Neural cell (in vitro differentiated cells): ENCODE results near the gene PRKCQ. TPM values are rescaled to one million over a fixed set of nuclear protein-coding genes. Genes with fewer than 3 reads are reported as not detected.
"Not testable (repeated sequence)": the region's sequence is repeated elsewhere in the genome, so short reads cannot be mapped to it uniquely, and the experiment has no call there.

Experiments used
- H2AFZ ChIP-seq: fragments of 200-600, 300-800 bp; sonication (generic), shearing (Covaris generic); 2 replicates; pipeline ENCODE4 v1.6.0; 2014; ENCODE audit warnings: low read depth, mild to moderate bottlenecking, antibody characterized with exemption, low read length, moderate library complexity
- H3F3A ChIP-seq: fragments of 200-600 bp; shearing (Covaris generic); 2 replicates; pipeline ENCODE4 v1.6.1; 2016; ENCODE audit warnings: mild to moderate bottlenecking, moderate library complexity, mixed read lengths, antibody characterized with exemption, low read length; ENCODE audit not compliant: insufficient read depth, poor library complexity, severe bottlenecking
- H3K27ac ChIP-seq: fragments of 200-600, 300-800 bp; sonication (generic), shearing (Covaris generic); 2 replicates; pipeline ENCODE4 v1.5.1; 2014; ENCODE audit warnings: mild to moderate bottlenecking, low read length, moderate library complexity
- H3K27me3 ChIP-seq: fragments of 300-800, 200-600 bp; sonication (generic), shearing (Covaris generic); 2 replicates; pipeline ENCODE4 v1.6.0; 2014; ENCODE audit warnings: mild to moderate bottlenecking, low read depth, low read length, moderate library complexity; ENCODE audit not compliant: insufficient read depth
- H3K36me3 ChIP-seq: fragments of 300-800, 200-600 bp; sonication (generic), shearing (Covaris generic); 2 replicates; pipeline ENCODE4 v1.5.1; 2014; ENCODE audit warnings: mild to moderate bottlenecking, antibody characterized with exemption, low read length, moderate library complexity; ENCODE audit not compliant: insufficient read depth
- H3K4me2 ChIP-seq: fragments of 300-800, 200-600 bp; sonication (generic), shearing (Covaris generic); 2 replicates; pipeline ENCODE4 v1.6.0; 2014; ENCODE audit warnings: mild to moderate bottlenecking, low read length
- H3K4me3 ChIP-seq: fragments of 300-800, 200-600 bp; sonication (generic), shearing (Covaris generic); 2 replicates; pipeline ENCODE4 v1.5.1; 2014; ENCODE audit warnings: mild to moderate bottlenecking, low read length, moderate library complexity
- H3K79me2 ChIP-seq: fragments of 200-600 bp; shearing (Covaris generic); replicated peaks from 2 replicates; pipeline ENCODE4 v1.6.0; 2014; ENCODE audit warnings: mild to moderate bottlenecking, low read length, moderate library complexity; ENCODE audit not compliant: insufficient read depth
- H3K9ac ChIP-seq: fragments of 300-800, 200-600 bp; sonication (generic), shearing (Covaris generic); 2 replicates; pipeline ENCODE4 v1.6.1; 2016; ENCODE audit warnings: mild to moderate bottlenecking, low read length, mixed read lengths
- H3K9me2 ChIP-seq: fragments of 200-600 bp; shearing (Covaris generic); 2 replicates; pipeline ENCODE4 v1.6.1; 2016; ENCODE audit warnings: mild to moderate bottlenecking, low read length, mixed read lengths; ENCODE audit not compliant: insufficient read depth
- H3K9me3 ChIP-seq: fragments of 200-600, 300-800 bp; sonication (generic), shearing (Covaris generic); 2 replicates; pipeline ENCODE4 v1.6.1; 2016; ENCODE audit warnings: mild to moderate bottlenecking, mixed run types, low read length, moderate library complexity, mixed read lengths
- H4K20me1 ChIP-seq: fragments of 200-600 bp; shearing (Covaris generic); 2 replicates; pipeline ENCODE4 v1.6.1; 2016; ENCODE audit warnings: mild to moderate bottlenecking, mixed run types; ENCODE audit not compliant: insufficient read depth
- EP300 ChIP-seq: fragments of 450-650 bp; conservative IDR thresholded peaks from 2 replicates; pipeline ENCODE4 v1.6.1; 2014; ENCODE audit warnings: antibody characterized with exemption, mild to moderate bottlenecking, moderate library complexity; ENCODE audit not compliant: poor library complexity, severe bottlenecking
- EZH2 ChIP-seq: fragments of 200-600, 300-800 bp; shearing (Covaris generic), sonication (generic); IDR thresholded peaks from 2 replicates; pipeline ENCODE4 v1.6.1; 2014; ENCODE audit warnings: antibody characterized with exemption, low read length, borderline replicate concordance, mild to moderate bottlenecking; ENCODE audit not compliant: insufficient read depth, poor library complexity, severe bottlenecking
- MXI1 ChIP-seq: fragments of 450-650 bp; conservative IDR thresholded peaks from 2 replicates; pipeline ENCODE4 v1.6.1; 2014; ENCODE audit warnings: antibody characterized with exemption, mild to moderate bottlenecking; ENCODE audit not compliant: poor library complexity, severe bottlenecking
- POLR2AphosphoS5 ChIP-seq: IDR thresholded peaks from 2 replicates; pipeline ENCODE4 v1.6.1; 2012
- RAD21 ChIP-seq: fragments of 450-650 bp; conservative IDR thresholded peaks from 2 replicates; pipeline ENCODE4 v1.6.1; 2014; ENCODE audit warnings: antibody characterized with exemption, mild to moderate bottlenecking, moderate library complexity
- SMC3 ChIP-seq: fragments of 450-650 bp; conservative IDR thresholded peaks from 2 replicates; pipeline ENCODE4 v1.6.1; 2014; ENCODE audit warnings: antibody characterized with exemption, mild to moderate bottlenecking, moderate library complexity; ENCODE audit not compliant: poor library complexity
- polyA plus RNA-seq: library from polyadenylated mRNA; depleted of rRNA; stranded (reverse); fragments of >200 nt; gene quantifications from 2 replicates; pipeline ENCODE4 v1.2.3, GENCODE V29; 2014
- TF ChIP-seq, protein P1 (sequence below): fragments of 450-650 bp; IDR thresholded peaks from 2 replicates; pipeline ENCODE4 v1.5.1; 2014; ENCODE audit warnings: antibody characterized with exemption, mild to moderate bottlenecking, moderate library complexity; ENCODE audit not compliant: poor library complexity, severe bottlenecking
- TF ChIP-seq, protein P2 (sequence below): IDR thresholded peaks from 2 replicates; pipeline ENCODE4 v1.6.1; 2012; ENCODE audit warnings: borderline replicate concordance

PRKCQ gene
- polyA plus RNA-seq, 1 donor from 2014 or later, result 0.61 TPM

DNA sequence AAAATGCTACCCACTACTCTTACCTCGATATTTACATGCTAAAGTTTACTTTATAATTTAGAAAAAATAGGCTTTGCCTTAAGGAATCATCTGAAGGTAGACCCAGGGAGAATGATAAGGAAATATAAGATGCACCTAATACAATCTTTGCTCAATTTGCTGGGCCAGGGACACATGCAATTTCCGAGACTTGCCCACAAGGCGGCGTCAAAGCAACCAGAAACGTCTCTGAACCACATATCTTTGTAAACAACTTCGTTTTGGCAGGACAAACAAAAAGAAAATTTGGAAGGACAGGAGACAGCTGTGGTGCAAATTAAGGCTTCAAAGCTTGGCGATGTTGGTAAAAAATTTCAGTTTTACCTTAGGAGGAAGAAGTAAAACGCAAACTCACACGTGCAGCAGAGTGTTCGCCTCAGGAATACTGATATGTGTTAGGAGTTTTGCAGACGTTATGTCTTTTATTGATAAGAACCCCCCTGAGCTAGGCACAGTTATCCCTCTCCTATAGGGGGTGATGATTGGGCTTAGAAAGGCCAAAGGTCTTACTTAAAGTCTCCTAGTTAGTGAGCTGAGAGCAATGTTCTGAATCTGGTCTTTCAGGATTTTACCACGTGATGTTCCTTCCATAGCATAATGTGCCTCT lies 134.3 kb downstream of the PRKCQ start:
- no peaks in the 10 kb centered on the region for H3K9me3 ChIP-seq
- no peaks in the 10 kb centered on the region for H3K27me3 ChIP-seq
- H2AFZ ChIP-seq, result no peak overlapping the region
- no peak overlapping the region for H3K4me2 ChIP-seq
- TF ChIP-seq EZH2 (no peak), POLR2AphosphoS5 (no peak), SMC3 (peak; percentile 66), RAD21 (peak; percentile 49)
- TF ChIP-seq, protein P1, sequence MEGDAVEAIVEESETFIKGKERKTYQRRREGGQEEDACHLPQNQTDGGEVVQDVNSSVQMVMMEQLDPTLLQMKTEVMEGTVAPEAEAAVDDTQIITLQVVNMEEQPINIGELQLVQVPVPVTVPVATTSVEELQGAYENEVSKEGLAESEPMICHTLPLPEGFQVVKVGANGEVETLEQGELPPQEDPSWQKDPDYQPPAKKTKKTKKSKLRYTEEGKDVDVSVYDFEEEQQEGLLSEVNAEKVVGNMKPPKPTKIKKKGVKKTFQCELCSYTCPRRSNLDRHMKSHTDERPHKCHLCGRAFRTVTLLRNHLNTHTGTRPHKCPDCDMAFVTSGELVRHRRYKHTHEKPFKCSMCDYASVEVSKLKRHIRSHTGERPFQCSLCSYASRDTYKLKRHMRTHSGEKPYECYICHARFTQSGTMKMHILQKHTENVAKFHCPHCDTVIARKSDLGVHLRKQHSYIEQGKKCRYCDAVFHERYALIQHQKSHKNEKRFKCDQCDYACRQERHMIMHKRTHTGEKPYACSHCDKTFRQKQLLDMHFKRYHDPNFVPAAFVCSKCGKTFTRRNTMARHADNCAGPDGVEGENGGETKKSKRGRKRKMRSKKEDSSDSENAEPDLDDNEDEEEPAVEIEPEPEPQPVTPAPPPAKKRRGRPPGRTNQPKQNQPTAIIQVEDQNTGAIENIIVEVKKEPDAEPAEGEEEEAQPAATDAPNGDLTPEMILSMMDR, result peak; percentile 62
- H3K9me2 ChIP-seq, result no peaks in the 10 kb centered on the region
- no peaks in the 10 kb centered on the region for H3F3A ChIP-seq
- no peak overlapping the region for H3K9ac ChIP-seq
- no peak overlapping the region for H3K27ac ChIP-seq
- H3K36me3 ChIP-seq, result no peaks in the 10 kb centered on the region
- H3K4me3 ChIP-seq, result no peak overlapping the region
- H3K79me2 ChIP-seq, result no peaks in the 10 kb centered on the region
- no peaks in the 10 kb centered on the region for H4K20me1 ChIP-seq

DNA sequence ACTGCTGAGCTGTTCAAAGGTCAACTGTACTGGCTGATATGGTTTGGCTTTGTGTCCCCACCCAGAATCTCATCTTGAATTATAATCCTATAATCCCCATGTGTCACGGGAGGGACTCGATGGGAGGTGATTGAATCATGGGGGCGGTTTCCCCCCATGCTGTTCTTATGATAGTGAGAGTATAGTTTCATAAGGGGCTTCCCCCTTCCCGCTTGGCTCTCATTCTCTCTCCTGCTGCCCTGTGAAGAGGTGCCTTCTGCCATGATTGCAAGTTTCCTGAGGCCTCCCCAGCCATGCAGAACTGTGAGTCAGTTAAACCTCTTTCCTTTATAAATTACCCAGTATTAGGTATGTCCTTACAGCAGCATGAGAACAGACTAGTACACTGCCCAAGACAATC lies 140.2 kb downstream of the PRKCQ start:
- not testable (repeated sequence) for H3K9me3 ChIP-seq, H3K36me3 ChIP-seq, H3K4me2 ChIP-seq, H3K4me3 ChIP-seq, H3K9me2 ChIP-seq, H3K9ac ChIP-seq, H3K27ac ChIP-seq, H3F3A ChIP-seq, H2AFZ ChIP-seq, H3K79me2 ChIP-seq, H4K20me1 ChIP-seq, H3K27me3 ChIP-seq

DNA sequence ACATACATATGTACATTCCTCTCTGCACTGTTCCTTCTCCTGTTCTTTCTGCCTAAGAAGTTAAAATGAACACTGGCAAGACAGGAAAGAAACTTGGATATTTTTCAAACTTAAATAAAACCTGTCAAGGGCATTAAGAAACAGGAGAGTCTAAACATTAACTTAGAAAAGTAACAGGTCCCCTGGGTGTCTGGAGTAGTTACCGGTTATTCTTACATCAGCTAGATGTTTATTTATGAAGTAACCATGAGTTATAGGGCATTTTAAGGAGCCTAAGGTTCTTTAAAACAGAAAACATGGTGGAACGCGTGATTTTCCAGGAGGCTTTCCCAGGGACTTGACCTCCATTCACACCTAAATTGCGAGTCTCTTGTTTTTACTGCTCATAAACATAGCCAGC lies 148.2 kb downstream of the PRKCQ start:
- Histone ChIP-seq H3K9me3 (no peaks in the 10 kb centered on the region), H3K36me3 (no peaks in the 10 kb centered on the region)
- TF ChIP-seq SMC3 (no peak), EP300 (no peak), MXI1 (no peak), POLR2AphosphoS5 (no peak)
- TF ChIP-seq, protein P2, sequence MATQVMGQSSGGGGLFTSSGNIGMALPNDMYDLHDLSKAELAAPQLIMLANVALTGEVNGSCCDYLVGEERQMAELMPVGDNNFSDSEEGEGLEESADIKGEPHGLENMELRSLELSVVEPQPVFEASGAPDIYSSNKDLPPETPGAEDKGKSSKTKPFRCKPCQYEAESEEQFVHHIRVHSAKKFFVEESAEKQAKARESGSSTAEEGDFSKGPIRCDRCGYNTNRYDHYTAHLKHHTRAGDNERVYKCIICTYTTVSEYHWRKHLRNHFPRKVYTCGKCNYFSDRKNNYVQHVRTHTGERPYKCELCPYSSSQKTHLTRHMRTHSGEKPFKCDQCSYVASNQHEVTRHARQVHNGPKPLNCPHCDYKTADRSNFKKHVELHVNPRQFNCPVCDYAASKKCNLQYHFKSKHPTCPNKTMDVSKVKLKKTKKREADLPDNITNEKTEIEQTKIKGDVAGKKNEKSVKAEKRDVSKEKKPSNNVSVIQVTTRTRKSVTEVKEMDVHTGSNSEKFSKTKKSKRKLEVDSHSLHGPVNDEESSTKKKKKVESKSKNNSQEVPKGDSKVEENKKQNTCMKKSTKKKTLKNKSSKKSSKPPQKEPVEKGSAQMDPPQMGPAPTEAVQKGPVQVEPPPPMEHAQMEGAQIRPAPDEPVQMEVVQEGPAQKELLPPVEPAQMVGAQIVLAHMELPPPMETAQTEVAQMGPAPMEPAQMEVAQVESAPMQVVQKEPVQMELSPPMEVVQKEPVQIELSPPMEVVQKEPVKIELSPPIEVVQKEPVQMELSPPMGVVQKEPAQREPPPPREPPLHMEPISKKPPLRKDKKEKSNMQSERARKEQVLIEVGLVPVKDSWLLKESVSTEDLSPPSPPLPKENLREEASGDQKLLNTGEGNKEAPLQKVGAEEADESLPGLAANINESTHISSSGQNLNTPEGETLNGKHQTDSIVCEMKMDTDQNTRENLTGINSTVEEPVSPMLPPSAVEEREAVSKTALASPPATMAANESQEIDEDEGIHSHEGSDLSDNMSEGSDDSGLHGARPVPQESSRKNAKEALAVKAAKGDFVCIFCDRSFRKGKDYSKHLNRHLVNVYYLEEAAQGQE, result no peak

More for the DNA sequence above, 148.2 kb downstream of the PRKCQ start:
- Histone ChIP-seq H3K27me3 (no peaks in the 10 kb centered on the region), H3K4me2 (no peak overlapping the region), H2AFZ (no peak overlapping the region), H3K79me2 (no peaks in the 10 kb centered on the region), H4K20me1 (no peaks in the 10 kb centered on the region), H3K9ac (no peak overlapping the region), H3K4me3 (no peak overlapping the region), H3K27ac (no peak overlapping the region), H3F3A (no peaks in the 10 kb centered on the region), H3K9me2 (no peaks in the 10 kb centered on the region)
